HepG2 (cell line): ENCODE measurements around the gene CYCS. TPM values are rescaled to one million over a fixed set of nuclear protein-coding genes. Genes with fewer than 3 reads are reported as not detected.

Experiments
- ARHGAP35 ChIP-seq: sonication (generic); formaldehyde crosslinking; IDR thresholded peaks from 2 replicates; pipeline ENCODE4 v1.9.0; 2022; ENCODE audit warnings: mild to moderate bottlenecking, inconsistent platforms, moderate library complexity, missing genetic modification reagents, borderline replicate concordance
- DZIP1 ChIP-seq: sonication (generic); formaldehyde crosslinking; IDR thresholded peaks from 2 replicates; pipeline ENCODE4 v1.5.0; 2020; ENCODE audit warnings: mild to moderate bottlenecking, missing genetic modification reagents
- MIER2 ChIP-seq: IDR thresholded peaks from 2 replicates; pipeline ENCODE4 v1.6.1; 2016; ENCODE audit warnings: missing biosample characterization, missing genetic modification reagents
- NAIF1 ChIP-seq: sonication (generic); formaldehyde crosslinking; IDR thresholded peaks from 2 replicates; pipeline ENCODE4 v1.5.0; 2020; ENCODE audit warnings: mild to moderate bottlenecking, missing genetic modification reagents, borderline replicate concordance
- POGK ChIP-seq: sonication (generic); formaldehyde crosslinking; conservative IDR thresholded peaks from 2 replicates; pipeline ENCODE4 v1.8.0; 2022; ENCODE audit warnings: mild to moderate bottlenecking, moderate library complexity, missing genetic modification reagents
- RBM22 ChIP-seq: fragments of 200-400 bp; formaldehyde crosslinking; optimal IDR thresholded peaks from 2 replicates; pipeline ENCODE3; 2017; ENCODE audit warnings: mild to moderate bottlenecking, low read length, moderate library complexity
- RELA ChIP-seq: sonication (generic); formaldehyde crosslinking; IDR thresholded peaks from 2 replicates; pipeline ENCODE4 v1.4.0; 2020; ENCODE audit warnings: missing genetic modification reagents
- SETDB1 ChIP-seq: sonication (generic); formaldehyde crosslinking; IDR thresholded peaks from 2 replicates; pipeline ENCODE4 v1.5.1; 2020; ENCODE audit warnings: missing genetic modification reagents, mild to moderate bottlenecking, borderline replicate concordance
- ZBTB10 ChIP-seq: sonication (generic); formaldehyde crosslinking; IDR thresholded peaks from 2 replicates; pipeline ENCODE4 v1.4.0; 2020; ENCODE audit warnings: missing genetic modification reagents, borderline replicate concordance
- ZC3H4 ChIP-seq: sonication (generic); formaldehyde crosslinking; IDR thresholded peaks from 2 replicates; pipeline ENCODE4 v1.4.0; 2020; ENCODE audit warnings: missing genetic modification reagents, borderline replicate concordance
- ZFP37 ChIP-seq: sonication (generic); formaldehyde crosslinking; IDR thresholded peaks from 2 replicates; pipeline ENCODE4 v1.4.0; 2020; ENCODE audit warnings: missing genetic modification reagents, borderline replicate concordance
- ZMAT3 ChIP-seq: sonication (generic); formaldehyde crosslinking; conservative IDR thresholded peaks from 2 replicates; pipeline ENCODE4 v1.7.0; 2021; ENCODE audit warnings: missing genetic modification reagents
- ZNF431 ChIP-seq: sonication (generic); formaldehyde crosslinking; IDR thresholded peaks from 2 replicates; pipeline ENCODE4 v1.9.0; 2022; ENCODE audit warnings: missing genetic modification reagents, low read depth, mild to moderate bottlenecking, borderline replicate concordance
- ZNF503 ChIP-seq: sonication (generic); formaldehyde crosslinking; IDR thresholded peaks from 2 replicates; pipeline ENCODE4 v1.4.0; 2020; ENCODE audit warnings: missing genetic modification reagents
- ZNF607 ChIP-seq: sonication (generic); formaldehyde crosslinking; IDR thresholded peaks from 2 replicates; pipeline ENCODE4 v1.5.1; 2020; ENCODE audit warnings: missing genetic modification reagents, mild to moderate bottlenecking, borderline replicate concordance
- ZNF780A ChIP-seq: sonication (generic); formaldehyde crosslinking; IDR thresholded peaks from 2 replicates; pipeline ENCODE4 v1.8.0; 2022; ENCODE audit warnings: mild to moderate bottlenecking, missing genetic modification reagents, moderate library complexity
- ZNF883 ChIP-seq: sonication (generic); formaldehyde crosslinking; IDR thresholded peaks from 2 replicates; pipeline ENCODE4 v1.5.1; 2020; ENCODE audit warnings: mild to moderate bottlenecking, missing genetic modification reagents; ENCODE audit errors: not compliant biosample characterization
- ZSCAN21 ChIP-seq: sonication (generic); formaldehyde crosslinking; IDR thresholded peaks from 2 replicates; pipeline ENCODE4 v1.8.0; 2022; ENCODE audit warnings: mild to moderate bottlenecking, missing genetic modification reagents, moderate library complexity, borderline replicate concordance
- ZSCAN31 ChIP-seq: sonication (generic); formaldehyde crosslinking; IDR thresholded peaks from 2 replicates; pipeline ENCODE4 v1.5.0; 2020; ENCODE audit warnings: low read depth, mild to moderate bottlenecking, missing genetic modification reagents
- polyA plus RNA-seq, 8 experiments: library from polyadenylated mRNA; depleted of rRNA in 3 of 8; stranded (reverse) in 7 of 8; unstranded in 1 of 8; fragments of >200 nt; fragmentation: Illumina TruSeq in 4 of 8; extraction: Trizol in 4 of 8; gene quantifications; 2 replicates each; pipeline versions ENCODE4 v1.2.1 to v1.2.3, GENCODE V29; 2011 to 2016; ENCODE audit warnings: low read depth in 4 of 8, missing spikeins in 1 of 8, mixed read lengths in 1 of 8; ENCODE audit not compliant: insufficient read depth in 1 of 8
- total RNA-seq, 5 experiments: library from RNA; depleted of rRNA; stranded (reverse); fragments of >200 nt; fragmentation: Illumina TruSeq; extraction: Trizol; gene quantifications; 2 replicates each; pipeline ENCODE4 v1.2.3, GENCODE V29; 2016; ENCODE audit warnings: low read depth in 1 of 5

Gene CYCS
- total and polyA plus RNA-seq, 2 of the 13 experiments (the other 11 are each of a cell fraction or from before 2014, with no cell fraction given): 35.9 to 202 TPM

GRCh38 chr7:25125137-25125946 is at the start of gene CYCS (continued):
- TF ChIP-seq MIER2 (CRISPR knock-in tag): no peak; the same call in none of the 2 replicates
- peak; percentile 88 for TF ChIP-seq ZSCAN21
- TF ChIP-seq ZNF503: no peak; the same call in 1 of the 2 replicates
- TF ChIP-seq ARHGAP35 (CRISPR knock-in tag): no peak; the same call in none of the 2 replicates
- TF ChIP-seq ZNF780A: no peak; the same call in 1 of the 2 replicates
- 0 out of 2 replicates have a peak, but pooled peaks have one; percentile 10 for TF ChIP-seq ZBTB10 (CRISPR knock-in tag)
- peak; percentile 44; the same call in 1 of the 2 replicates for TF ChIP-seq ZNF607 (CRISPR knock-in tag)
- TF ChIP-seq ZFP37 (CRISPR knock-in tag): no peak
- TF ChIP-seq DZIP1: 0 out of 2 replicates have a peak, but pooled peaks have one; percentile 62
- peak; percentile 96 for TF ChIP-seq POGK
- peak; percentile 41 for TF ChIP-seq ZNF431 (CRISPR knock-in tag)
- peak; percentile 89 for TF ChIP-seq ZSCAN31 (CRISPR knock-in tag)
- peak; percentile 72 for TF ChIP-seq NAIF1 (CRISPR knock-in tag)
- peak; percentile 91 for TF ChIP-seq ZNF883 (CRISPR knock-in tag)
- no peak for TF ChIP-seq RBM22
- no peak for TF ChIP-seq SETDB1 (CRISPR knock-in tag)
- TF ChIP-seq RELA: no peak
- peak; percentile 87; the same call in 1 of the 2 replicates for TF ChIP-seq ZMAT3
- no peak for TF ChIP-seq ZC3H4 (CRISPR knock-in tag)
